EL (cell line): ENCODE results near the gene ERP44.
"Not testable (repeated sequence)": the region's sequence is repeated elsewhere in the genome, so short reads cannot be mapped to it uniquely, and the experiment has no call there.

Experiments used
- DNase-seq: peaks from one replicate; pipeline ENCODE4 v3.0.0-alpha.2; 2016

ERP44 gene

DNA sequence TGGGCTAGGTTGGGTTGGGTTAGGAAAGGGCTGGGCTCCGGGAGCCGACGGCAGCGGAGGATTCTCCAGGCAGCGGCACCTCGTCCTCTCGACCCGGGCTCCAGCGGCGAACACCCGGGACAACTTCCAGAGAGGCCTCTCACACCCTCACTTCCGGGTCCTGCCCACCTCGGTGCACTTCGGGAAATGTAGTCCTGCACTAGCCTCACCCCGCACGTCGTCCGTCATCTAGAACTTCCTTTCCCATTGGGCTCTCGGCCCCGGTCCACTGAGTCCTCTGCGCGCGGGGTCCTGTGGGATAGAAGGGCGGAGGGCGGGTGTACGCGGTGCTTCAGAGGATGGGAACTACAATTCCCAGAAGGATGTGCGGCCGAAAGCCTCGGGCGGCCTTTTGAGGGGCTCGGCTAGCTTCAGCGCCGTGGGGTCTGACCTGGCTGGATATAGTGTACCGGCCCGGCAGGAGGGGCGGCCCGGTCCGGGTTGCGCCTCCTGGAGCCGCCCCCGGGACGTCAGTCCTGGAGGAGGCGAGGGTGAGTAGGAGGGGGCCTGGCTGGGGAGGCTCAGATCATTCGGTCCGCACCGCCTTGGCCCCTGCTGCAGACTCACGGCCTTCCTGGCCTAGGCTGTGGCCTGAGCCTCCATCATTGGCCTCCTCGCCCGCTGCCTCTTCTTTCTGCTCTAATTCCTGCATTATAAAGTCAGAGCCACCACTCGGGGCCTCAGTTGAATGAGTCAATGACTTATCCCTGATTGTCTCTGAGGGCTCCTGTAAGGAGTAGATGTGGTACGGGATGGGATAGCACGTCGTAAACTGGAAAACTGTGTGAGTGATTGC is at the start of gene ERP44, which contains the start of gene INVS:
TSS of gene ERP44 (minus strand) at position 114 of the 835 bp plus-strand sequence. CDS start 160 bp downstream, outside the sequence.
TSS of gene INVS (plus strand) at position 357 of the 835 bp plus-strand sequence. CDS start 5,279 bp downstream, outside the sequence.
- DNase-seq = peak; percentile 100

DNA sequence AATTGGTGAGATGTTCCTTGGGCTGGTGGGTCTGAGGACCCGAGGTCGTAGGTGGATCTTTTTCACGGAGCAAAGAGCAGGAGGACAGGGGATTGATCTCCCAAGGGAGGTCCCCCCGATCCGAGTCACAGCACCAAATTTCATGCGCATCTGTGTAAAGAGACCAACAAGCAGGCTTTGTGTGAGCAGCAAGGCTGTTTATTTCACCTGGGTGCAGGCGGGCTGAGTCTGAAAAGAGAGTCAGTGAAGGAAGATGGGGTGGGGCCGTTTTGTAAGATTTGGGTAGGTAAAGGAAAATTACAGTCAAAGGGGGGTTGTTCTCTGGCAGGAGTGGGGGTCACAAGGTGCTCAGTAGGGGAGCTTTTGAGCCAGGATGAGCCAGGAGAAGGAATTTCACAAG is 47.2 kb upstream of the ERP44 start:
- not testable (repeated sequence) for DNase-seq

DNA sequence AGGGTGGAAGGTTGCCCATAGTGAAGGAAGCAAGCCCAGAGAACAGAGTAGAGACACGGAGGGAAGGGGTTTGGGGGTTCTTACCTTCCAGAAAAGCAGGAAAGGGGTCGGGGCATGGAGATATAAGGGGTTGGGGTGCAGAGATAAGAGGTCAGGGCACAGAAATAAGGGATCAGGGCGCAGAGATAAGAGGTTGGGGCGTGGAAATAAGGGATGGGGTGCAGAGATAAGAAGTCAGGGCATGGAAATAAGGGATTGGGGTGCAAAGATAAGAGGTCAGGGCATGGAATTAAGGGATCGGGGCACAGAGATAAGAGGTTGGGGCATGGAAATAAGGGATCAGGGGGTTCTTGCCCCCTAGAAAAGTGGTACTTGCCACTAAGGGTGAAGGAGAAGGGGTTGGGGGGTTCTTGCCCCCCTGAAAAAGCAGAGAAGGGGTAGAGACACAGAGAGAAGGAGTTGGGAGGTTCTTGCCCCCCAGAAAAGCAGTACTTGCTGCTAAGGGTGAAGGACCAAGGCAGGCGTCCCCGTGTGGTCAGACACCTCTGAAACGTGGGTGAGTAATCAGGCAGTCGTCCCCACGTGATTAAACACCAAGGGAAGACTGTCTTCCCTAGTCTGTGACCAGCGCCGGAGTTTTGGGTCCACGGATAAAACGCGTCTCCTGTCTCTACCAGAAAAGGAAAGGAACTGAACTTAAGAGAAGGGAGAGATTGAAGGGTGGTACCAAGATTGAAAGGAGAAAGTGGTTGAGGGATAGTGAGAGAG is 46.6 kb upstream of the ERP44 start:
- DNase-seq = not testable (repeated sequence)

DNA sequence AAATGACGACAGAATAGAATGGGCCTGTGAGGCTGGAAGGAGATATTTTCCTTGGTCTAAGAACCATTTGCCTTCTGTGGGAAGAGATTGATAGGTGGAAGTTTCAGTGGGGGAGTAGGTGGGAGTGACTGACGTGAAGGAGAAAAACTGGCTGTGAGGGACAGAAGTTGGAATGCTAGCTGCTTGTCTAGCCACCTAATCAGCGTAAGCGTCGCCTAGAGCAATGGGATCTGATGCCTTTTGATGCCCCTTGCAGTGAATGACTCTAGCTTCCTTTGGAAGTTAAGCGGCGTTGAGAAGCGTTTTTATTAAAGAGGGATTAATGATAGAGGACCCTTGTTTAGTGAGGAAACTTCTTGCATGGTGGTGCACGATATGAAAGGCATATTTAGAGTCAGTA is 43.1 kb upstream of the ERP44 start:
- not testable (repeated sequence) for DNase-seq

GRCh38 chr9:100140303-100140702 is 41.5 kb upstream of the ERP44 start:
- DNase-seq = not testable (repeated sequence)

GRCh38 chr9:100136799-100137198 is 38.0 kb upstream of the ERP44 start:
- DNase-seq = peak; percentile 6

GRCh38 chr9:100134731-100135130 is 35.9 kb upstream of the ERP44 start:
- DNase-seq = no peak

DNA sequence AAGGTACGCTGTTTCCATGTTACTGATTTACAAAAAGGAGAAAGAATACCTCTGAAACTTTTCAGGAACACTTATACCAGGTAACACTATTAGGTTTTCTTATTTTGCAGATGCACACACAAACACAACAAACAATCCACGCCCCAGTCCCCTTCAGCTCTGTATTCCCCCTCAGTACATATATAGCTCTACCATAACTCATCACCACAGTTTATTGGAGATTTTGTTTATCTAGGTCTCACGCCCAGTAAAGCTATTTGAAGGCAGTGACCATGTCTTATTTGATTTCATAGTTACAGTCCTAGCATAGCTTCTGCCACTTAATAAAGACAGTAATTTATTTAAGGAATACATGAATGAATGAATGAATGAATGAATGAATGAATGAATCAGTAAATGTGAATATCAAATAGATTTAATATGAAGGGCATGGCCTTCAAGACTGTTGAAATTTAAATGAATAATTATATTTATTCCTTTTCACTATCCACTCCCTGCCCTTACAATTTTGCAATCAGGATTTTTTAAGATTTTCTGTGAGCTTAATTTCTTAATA is 33.2 kb upstream of the ERP44 start:
- no peak for DNase-seq

GRCh38 chr9:100131216-100131615 is 32.4 kb upstream of the ERP44 start:
- DNase-seq = no peak

- DNase-seq = no peak
Measured at GRCh38 chr9:100129772-100130171, 31.0 kb upstream of the ERP44 start.

DNA sequence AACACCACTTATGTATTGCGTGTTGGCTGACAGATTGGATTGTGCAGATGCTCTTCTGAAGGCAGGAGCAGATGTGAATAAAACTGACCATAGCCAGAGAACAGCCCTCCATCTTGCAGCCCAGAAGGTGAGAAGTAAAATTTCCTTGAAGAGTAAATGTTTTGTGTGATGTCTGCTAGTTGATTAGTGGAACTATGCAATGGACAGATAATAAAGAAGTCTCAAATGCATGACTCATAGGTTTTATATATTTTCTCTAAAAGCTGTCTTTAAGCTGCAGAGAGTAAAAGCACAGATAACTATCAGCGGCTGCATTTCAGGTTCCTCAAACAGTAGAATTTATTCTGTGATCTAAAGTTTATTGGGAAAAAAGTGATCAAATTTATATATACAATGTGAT is 27.6 kb upstream of the ERP44 start:
- no peak for DNase-seq

DNA sequence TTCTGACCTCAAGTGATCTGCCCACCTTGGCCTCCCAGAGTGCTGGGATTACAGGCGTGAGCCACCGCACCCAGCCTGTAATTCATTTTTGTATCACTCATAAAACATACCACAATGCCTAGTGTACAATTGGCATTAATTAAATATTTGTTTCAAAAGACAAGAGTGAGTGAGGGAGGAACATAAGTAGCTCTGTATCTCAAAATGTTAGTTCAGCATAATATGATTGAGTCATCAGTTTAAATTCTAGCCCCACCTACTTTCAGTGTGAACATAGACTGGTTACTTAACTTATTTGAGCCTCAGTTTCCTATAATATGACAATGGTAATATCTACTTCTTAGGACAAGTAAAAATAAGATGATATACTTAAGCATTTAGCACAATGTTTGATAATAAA is 27.1 kb upstream of the ERP44 start:
- DNase-seq = no peak

- DNase-seq = no peak
Measured at GRCh38 chr9:100125236-100125635, 26.4 kb upstream of the ERP44 start.

- DNase-seq = no peak
Measured at GRCh38 chr9:100120286-100120685, 21.5 kb upstream of the ERP44 start.

- DNase-seq = no peak
Measured at GRCh38 chr9:100117316-100117715, 18.5 kb upstream of the ERP44 start.

DNA sequence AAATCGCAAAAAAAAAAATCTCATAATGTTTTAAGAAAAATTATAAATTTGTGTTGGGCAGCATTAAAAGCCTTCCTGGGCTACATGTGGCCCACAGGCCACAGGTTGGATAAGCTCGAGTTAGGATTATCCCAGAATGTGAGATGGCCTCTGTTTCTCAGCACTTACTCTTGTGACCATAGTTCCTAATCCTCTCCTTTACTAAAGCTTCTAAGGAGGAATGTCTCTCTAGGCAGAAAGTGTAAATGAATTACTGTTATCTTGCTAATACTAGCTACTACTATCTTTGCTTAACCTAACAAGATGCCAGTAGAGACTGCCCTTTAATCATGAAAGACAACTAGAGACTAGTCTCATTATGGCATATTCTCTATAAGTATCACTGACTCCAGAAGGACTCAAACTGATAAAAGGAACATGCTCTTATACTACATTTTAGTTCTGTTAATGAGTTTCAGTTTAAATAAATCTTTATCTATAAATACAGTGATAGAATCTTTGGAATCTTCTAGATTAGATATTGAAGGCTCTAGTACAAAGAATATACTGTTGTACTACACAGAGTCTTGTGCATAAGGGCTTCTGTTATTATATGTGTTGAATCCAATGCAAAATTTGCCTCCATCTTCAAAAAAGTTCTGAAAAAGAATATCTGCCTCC is 14.0 kb upstream of the ERP44 start:
- no peak for DNase-seq

DNA sequence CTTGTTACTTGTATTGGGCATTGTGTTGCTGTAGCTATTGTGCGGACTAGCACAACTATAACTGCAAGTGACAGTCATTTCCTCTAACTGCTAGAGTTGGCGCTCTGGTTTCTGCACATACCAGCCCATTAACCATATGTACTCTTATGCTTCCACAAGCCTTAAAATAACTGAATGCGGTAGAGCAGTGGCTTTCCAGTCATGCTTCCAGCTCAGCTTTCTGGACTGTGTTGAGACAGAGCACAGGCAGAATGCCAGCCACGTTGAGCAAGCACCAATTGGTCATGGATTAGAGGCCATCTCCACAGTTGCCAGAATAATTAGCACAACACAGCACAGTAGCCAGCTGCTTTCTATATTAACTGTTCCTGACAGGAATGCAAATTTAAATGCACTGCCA is 12.4 kb upstream of the ERP44 start:
- DNase-seq = peak; percentile 97

- no peak for DNase-seq
Measured at GRCh38 chr9:100108559-100108958, 9.8 kb upstream of the ERP44 start.

DNA sequence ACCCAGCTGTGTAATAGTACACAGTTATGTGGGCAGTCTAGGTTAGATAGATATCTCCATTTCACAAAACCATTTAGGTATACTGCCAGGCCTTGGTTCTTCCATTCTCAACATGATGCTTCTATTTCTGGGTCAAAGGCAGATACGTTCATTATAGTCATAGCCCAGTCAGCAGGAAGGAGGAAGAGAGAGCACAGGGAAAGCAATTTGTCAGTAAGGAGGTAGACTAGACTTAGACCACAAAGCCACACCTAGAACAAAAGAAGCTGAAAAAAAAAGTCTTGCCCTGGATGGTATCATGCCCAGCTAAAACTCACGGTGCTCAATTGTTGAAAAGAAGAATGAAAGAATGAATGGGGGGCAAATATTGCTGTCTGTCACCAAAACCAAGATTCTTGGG is 7.8 kb upstream of the ERP44 start:
- DNase-seq = no peak

- DNase-seq = no peak
Measured at GRCh38 chr9:100105861-100106260, 7.1 kb upstream of the ERP44 start.

GRCh38 chr9:100104314-100104713 is 5.5 kb upstream of the ERP44 start:
- peak; percentile 34 for DNase-seq

GRCh38 chr9:100101608-100102007 is 2.8 kb upstream of the ERP44 start:
- no peak for DNase-seq

- no peak for DNase-seq
Measured at GRCh38 chr9:100100146-100100667, 1.4 kb upstream of the ERP44 start.
